ENCODE data around the gene FBXL7. TPM values are rescaled to one million over a fixed set of nuclear protein-coding genes. Genes with fewer than 3 reads are reported as not detected.

The FBXL7 gene
- total RNA-seq, 2 experiments from 2014 or later: not detected

- Histone ChIP-seq H3K9me3 (ENCODE audit: low read length) (no peaks in the 10 kb centered on the region), H3K4me3 (ENCODE audit: low read depth, low read length, poor library complexity, severe bottlenecking) (no peak overlapping the region), H3K79me2 (ENCODE audit: insufficient read depth, low read depth, low read length) (no peaks in the 10 kb centered on the region), H4K20me1 (ENCODE audit: insufficient read depth, low read length) (no peaks in the 10 kb centered on the region), H3K27ac (ENCODE audit: low read depth, low read length, poor library complexity, severe bottlenecking) (no peak overlapping the region), H3K4me1 (ENCODE audit: insufficient read depth, low read length, poor library complexity, severe bottlenecking) (no peaks in the 10 kb centered on the region), H3K36me3 (ENCODE audit: insufficient read depth, low read length) (no peaks in the 10 kb centered on the region), H3K4me2 (ENCODE audit: low read length) (no peak overlapping the region), H2AFZ (ENCODE audit: low read length) (no peak overlapping the region), H3K9me2 (ENCODE audit: insufficient read depth, low read length) (no peaks in the 10 kb centered on the region)
- POLR2A ChIA-PET: interaction anchor here (0.7 kb wide), 1 partner anchor 57 kb away, joined by 3 read pairs; no protein-coding TSS in a partner anchor
- intact Hi-C loops (cut with micrococcal nuclease; ENCODE audit: unreplicated experiment): no loop called here
- DNase-seq (ENCODE audit: low spot score): no peak
- BruUV-seq (replicated peaks): no TSS peak
- CTCF ChIA-PET (ENCODE audit: unreplicated experiment): no interaction called here
- TF ChIP-seq CTCF (conservative IDR thresholded peaks at IDR 0.05; ENCODE audit: low read length): no peak
- no peak for TF ChIP-seq EZH2phosphoT487 (IDR thresholded peaks at IDR 0.05; ENCODE audit: borderline replicate concordance, low read depth, low read length)
Measured at GRCh38 chr5:15948190-15948589, 448.2 kb downstream of the FBXL7 start.

DNA sequence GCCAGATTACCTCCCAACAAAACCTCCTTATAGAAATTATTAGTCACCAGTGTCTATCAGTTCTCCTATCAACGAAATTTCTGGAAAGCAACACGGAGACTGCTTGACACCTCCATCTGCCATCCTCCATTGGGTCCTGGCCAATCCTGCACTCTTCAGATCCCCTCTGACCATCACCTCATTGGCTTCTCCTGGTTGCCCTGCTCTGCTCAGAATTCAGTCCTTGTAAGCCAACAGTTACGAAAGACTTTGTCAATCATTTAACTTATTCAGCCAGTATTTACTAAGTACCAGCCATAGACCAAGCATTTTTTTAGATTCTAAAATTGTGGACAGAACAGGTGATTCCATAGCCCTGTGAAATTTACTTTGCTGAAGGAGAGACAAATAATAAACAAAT is 451.1 kb downstream of the FBXL7 start:
- intact Hi-C loops (cut with micrococcal nuclease; ENCODE audit: unreplicated experiment): no loop called here
- H3K9me2 ChIP-seq (ENCODE audit: insufficient read depth, low read length): no peaks in the 10 kb centered on the region
- no TSS peak for BruUV-seq (replicated peaks)
- H3K79me2 ChIP-seq (ENCODE audit: insufficient read depth, low read depth, low read length): no peaks in the 10 kb centered on the region
- no peak for DNase-seq (ENCODE audit: low spot score)
- CTCF ChIA-PET (ENCODE audit: unreplicated experiment): no interaction called here
- no peaks in the 10 kb centered on the region for H3K4me1 ChIP-seq (ENCODE audit: insufficient read depth, low read length, poor library complexity, severe bottlenecking)
- H3K27ac ChIP-seq (ENCODE audit: low read depth, low read length, poor library complexity, severe bottlenecking): no peak overlapping the region
- TF ChIP-seq EZH2phosphoT487 (IDR thresholded peaks at IDR 0.05; ENCODE audit: borderline replicate concordance, low read depth, low read length): no peak
- no peak for TF ChIP-seq CTCF (conservative IDR thresholded peaks at IDR 0.05; ENCODE audit: low read length)
- H3K4me2 ChIP-seq (ENCODE audit: low read length): no peak overlapping the region
- H2AFZ ChIP-seq (ENCODE audit: low read length): no peak overlapping the region
- H4K20me1 ChIP-seq (ENCODE audit: insufficient read depth, low read length): no peaks in the 10 kb centered on the region
- no peaks in the 10 kb centered on the region for H3K36me3 ChIP-seq (ENCODE audit: insufficient read depth, low read length)
- no peaks in the 10 kb centered on the region for H3K9me3 ChIP-seq (ENCODE audit: low read length)
- no peak overlapping the region for H3K4me3 ChIP-seq (ENCODE audit: low read depth, low read length, poor library complexity, severe bottlenecking)
- POLR2A ChIA-PET: no interaction called here

- BruUV-seq (replicated peaks): no TSS peak
- Histone ChIP-seq H3K36me3 (ENCODE audit: insufficient read depth, low read length) (no peaks in the 10 kb centered on the region), H3K9me3 (ENCODE audit: low read length) (no peaks in the 10 kb centered on the region), H4K20me1 (ENCODE audit: insufficient read depth, low read length) (no peaks in the 10 kb centered on the region), H2AFZ (ENCODE audit: low read length) (no peak overlapping the region), H3K4me3 (ENCODE audit: low read depth, low read length, poor library complexity, severe bottlenecking) (no peak overlapping the region), H3K4me2 (ENCODE audit: low read length) (no peak overlapping the region), H3K79me2 (ENCODE audit: insufficient read depth, low read depth, low read length) (no peaks in the 10 kb centered on the region), H3K9me2 (ENCODE audit: insufficient read depth, low read length) (no peaks in the 10 kb centered on the region), H3K4me1 (ENCODE audit: insufficient read depth, low read length, poor library complexity, severe bottlenecking) (no peaks in the 10 kb centered on the region), H3K27ac (ENCODE audit: low read depth, low read length, poor library complexity, severe bottlenecking) (no peak overlapping the region)
- intact Hi-C loops (cut with micrococcal nuclease; ENCODE audit: unreplicated experiment): no loop called here
- TF ChIP-seq EZH2phosphoT487 (IDR thresholded peaks at IDR 0.05; ENCODE audit: borderline replicate concordance, low read depth, low read length): no peak
- TF ChIP-seq CTCF (conservative IDR thresholded peaks at IDR 0.05; ENCODE audit: low read length): no peak
- POLR2A ChIA-PET: no interaction called here
- CTCF ChIA-PET (ENCODE audit: unreplicated experiment): no interaction called here
- DNase-seq (ENCODE audit: low spot score): no peak
Measured at GRCh38 chr5:15951550-15951949, 451.6 kb downstream of the FBXL7 start.
